ENCODE measurements around the gene QPCT.
A peak's percentile ranks its signal among the peaks of the same experiment; 100 is the strongest.
"Not testable (repeated sequence)": the region's sequence is repeated elsewhere in the genome, so short reads cannot be mapped to it uniquely, and the experiment has no call there.

QPCT gene

DNA sequence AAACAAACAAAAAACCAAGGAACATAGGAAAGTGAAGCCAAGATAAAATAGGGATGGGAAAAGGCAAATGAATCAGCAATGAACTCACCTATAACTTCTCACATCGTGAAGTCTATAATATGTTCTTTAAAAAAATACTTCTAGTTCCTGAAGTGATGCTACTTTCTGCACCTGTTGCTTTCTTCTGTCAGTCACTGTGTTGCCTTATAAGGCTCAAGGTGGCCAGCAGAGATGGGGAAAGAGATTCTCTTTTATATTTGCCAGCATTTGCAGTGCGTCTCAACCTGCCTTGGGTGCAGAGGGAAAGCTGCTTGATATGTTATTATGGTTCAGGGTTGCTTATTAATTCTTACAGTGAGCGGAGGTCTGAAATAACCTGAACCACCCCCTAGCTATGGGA lies 14.0 kb downstream of the QPCT start:
- no peak for DNase-seq (ENCODE audit: low spot score)

DNA sequence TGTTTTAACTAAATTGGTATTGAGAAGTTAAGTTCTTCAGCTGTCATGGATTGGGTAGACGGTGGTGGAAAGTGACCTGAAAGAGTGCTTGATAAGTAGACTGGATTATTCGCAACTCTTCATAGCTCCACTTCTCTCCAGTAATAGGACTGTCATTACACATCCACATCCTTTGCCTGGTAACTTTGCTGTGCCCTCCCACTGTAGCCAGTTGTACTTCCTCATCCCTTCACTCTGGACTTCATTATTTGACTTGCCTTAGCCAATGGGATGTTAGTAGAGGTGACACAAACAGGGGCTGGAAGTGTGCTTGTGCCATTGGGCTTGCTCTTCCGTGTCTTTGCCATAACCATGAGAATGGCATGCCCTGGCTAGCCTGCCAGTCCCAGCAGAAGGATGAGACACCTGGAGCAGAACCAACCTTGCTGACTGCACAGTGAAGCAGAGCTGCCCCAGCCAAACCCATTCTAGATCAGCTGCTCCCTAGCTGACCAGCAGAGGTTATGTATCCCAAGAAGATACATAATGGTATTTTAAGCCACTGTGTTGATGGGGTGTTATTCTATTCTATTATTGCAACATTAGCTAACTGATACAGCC lies 16.9 kb downstream of the QPCT start:
- no peak for DNase-seq (ENCODE audit: low spot score)

DNA sequence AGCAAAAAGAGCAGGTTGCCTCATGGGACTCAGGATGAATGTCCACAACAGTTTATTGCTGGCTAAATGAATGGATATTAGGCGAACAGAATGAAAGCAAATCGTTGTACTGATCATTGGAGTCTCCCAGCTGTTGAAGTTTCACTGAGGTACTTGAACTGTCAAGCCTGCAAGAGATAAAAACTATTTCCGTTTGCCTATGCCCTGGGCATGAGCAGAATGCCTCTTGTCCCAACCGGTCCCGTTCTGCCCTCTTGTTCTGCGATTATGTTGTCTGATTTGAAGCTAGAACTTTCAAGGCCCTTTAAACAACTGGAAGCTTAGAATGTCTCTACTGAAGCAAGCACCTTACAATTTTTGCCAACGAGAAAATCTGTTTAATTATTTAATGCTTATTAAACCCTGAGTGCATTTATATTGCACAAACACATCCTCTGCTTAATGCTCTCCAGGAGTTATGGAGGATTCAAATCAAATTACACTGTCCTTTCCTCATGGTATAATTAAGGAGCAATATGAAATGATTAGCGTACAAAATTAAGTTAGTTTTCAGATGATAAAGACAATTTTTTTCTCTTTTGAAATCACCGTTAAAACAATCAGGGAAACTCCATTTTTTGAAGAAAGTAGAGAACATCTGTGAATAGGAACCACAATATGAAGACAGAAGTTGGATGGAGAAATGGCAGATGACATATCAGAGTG lies 17.7 kb downstream of the QPCT start:
- no peak for DNase-seq (ENCODE audit: low spot score)

DNA sequence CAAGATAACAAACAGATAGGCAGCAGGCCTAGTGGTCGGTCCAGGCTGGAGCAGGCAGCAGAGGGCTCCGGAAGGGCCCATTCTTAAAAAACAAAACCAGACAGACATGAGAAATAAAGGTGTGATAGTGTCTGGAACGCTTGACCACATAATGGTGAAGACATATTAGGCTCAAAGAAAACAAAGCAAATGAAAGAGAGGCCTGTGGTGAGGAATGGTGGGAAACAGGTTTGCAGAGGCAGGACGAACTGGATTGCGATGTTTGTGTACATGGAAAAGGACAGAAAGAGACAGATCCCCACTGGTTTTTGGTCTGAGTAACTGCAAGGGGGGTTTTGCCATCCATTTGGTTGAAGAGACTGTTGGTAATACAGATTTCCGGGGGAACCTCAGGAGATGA lies 19.9 kb downstream of the QPCT start:
- DNase-seq (ENCODE audit: low spot score) = no peak

DNA sequence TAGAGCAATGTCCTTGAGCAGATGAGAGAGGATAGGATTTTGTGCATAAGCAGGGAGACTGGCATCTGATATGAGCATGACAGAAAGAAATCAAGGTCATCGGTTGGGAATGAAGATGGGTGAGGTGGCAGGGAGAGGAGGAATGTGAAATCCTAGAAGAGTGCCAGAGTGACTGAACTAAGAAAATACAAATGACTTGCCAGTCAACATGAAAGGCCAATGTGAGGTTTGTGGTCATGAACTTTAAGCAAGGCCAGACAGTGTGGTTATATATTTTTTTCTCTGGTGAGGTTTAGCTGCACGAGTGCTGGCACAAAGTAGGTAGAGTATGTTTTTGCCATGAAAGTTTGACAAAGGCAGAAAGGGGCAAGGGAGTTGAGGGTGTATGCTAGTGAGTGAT lies 21.2 kb downstream of the QPCT start:
- no peak for DNase-seq (ENCODE audit: low spot score)

DNA sequence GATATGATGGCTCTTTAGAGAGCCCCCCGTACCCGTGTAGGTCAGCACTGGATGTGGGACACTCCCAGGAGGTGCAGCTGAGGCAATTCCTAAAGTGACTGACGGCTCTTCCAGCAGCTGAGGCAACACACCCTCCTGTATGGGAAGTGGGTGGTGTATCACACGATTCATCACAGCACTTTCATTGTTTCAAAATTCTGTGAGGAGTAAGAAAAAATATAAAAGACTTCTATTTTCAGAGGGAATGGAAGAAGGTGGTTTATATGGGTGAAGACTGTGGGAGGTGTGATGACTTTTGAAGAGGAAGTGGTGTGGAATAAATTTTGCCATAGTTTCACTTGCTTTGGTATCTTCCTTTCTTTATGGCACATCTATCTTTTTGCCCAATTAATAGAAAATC lies 22.3 kb downstream of the QPCT start:
- DNase-seq (ENCODE audit: low spot score) = no peak

DNA sequence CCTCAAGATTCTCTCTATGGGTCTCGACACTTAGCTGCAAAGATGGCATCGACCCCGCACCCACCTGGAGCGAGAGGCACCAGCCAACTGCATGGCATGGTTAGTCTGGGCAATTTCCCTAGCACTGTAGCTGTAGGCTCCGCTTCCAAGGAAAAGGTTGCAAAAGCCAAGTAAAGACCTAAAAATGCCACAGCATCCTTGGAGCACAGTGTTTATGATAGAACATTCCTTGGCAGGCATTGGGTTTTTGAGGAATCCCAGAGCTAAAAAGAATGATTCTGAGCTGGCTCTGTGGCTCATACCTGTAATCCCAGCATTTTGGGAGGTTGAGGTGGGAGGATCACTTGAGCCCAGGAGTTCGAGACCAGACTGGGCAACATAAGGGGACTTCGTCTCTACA lies 22.9 kb downstream of the QPCT start:
- no peak for DNase-seq (ENCODE audit: low spot score)

DNA sequence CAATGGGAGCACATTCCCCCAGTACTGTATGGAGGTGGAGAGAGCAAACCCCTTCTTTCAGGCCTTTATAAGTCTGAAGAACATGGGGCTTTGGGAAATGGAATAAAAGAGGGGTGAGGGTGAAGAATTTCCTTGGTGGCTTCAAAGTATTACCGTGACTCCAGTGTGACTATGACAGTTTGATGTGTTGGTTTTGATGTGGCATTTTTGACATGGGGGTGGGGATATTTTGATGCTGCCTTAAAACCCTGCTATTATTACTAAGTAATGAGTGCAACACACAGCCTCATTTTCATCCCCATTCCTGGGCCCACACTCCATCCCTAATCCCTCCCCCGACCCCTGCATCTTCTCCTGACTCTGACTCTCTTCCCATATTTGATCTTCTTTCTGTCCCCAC lies 23.6 kb downstream of the QPCT start:
- DNase-seq (ENCODE audit: low spot score) = no peak

DNA sequence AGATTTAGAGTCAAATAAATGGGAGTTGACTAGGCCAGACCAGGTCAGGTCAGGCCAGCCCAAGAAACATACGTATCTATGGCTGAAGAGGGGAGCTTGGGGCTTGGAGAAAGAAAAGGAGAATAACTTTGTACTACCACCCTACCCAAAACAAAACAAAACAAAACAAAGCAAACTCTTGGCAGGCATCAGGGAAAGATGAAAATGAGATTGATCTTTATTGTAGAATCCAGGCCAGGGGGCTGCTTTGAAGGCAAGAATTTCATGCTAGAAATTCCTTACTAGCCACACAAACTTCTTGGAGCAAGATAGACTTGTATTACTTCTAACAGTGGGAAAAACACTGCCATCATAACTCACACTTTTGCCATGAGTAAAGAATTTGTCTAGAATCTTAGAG lies 26.2 kb downstream of the QPCT start:
- no peak for DNase-seq (ENCODE audit: low spot score)

DNA sequence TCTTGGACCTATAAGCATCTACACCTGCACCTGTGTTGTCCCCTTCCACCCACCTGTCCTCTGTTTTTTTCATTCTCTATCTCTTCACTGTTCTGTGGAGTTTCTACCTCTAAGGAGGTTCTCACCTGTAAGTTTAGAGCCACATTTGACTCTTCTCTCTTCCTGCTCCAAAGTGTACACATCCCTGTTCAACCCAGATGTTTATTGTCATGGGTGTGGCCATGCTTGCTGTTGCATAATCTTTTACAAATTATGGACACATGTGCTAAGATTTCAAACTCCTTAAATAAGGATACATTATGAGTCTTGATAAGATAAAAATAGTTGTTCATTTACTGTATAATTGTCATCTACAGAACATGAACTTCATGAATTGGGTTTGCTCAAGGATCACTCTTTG lies 27.6 kb downstream of the QPCT start:
- DNase-seq (ENCODE audit: low spot score) = no peak

DNA sequence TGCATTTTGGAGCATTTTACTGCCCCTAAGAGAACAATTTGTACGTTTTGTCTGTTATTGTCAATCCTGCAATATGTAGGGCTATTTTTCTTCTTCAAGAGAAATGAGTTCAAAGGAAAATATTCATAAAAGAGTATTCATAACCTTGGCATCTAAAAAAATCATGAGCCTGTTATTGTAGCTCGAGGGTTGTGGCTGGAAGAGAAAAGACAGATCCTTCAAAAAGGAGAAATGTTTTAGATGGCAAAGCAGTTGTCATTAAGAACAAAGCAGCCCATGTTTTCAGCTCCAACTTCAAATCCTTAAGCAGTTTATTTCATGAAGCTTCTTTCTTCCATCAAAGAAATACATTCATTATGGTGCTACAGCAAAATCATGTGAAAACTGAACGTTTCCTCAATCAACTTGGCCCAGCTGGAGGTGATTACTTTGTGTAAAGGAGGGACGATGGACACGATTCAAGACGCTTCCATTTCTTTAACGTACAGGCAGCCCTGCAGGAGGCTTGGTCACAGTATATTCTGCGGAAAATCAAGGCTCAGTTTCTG lies 31.4 kb downstream of the QPCT start:
- DNase-seq (ENCODE audit: low spot score) = no peak

DNA sequence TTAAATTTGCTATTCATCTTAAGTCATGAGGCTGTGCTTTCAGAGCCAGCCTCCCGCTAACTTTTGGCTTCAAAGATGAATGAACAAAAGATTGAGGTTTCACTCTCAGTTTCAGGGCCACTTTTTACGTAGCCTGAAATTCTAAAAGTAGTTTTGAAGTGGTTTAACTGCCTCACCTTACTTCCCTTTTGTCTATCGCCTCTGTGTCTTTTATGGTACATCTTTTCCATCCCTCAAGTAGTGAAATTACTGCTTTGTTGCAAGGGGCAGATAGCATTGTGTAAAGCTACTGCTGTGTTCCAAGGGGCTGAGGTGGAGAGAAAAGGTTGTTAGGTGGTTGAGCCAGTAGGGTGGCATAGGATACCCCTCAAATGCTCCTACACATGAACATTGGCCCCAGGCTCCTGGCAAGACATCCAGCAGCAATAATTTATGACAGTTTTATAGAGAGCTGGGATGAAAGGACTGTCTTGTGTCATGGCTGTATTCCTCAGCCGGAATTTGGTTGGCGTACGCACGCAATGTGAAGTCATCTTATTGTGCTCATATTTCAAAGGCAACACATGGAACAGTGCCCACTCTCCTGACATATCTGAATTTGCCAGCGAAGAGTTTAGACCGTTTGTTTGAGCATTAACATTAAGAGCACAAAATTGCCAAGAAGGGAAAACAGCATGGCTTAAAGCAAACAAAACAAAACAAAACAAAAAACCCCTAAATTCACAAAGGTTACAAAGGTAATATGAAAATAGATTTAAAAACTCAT lies 32.2 kb downstream of the QPCT start:
- peak; percentile 29 for DNase-seq (ENCODE audit: low spot score)

DNA sequence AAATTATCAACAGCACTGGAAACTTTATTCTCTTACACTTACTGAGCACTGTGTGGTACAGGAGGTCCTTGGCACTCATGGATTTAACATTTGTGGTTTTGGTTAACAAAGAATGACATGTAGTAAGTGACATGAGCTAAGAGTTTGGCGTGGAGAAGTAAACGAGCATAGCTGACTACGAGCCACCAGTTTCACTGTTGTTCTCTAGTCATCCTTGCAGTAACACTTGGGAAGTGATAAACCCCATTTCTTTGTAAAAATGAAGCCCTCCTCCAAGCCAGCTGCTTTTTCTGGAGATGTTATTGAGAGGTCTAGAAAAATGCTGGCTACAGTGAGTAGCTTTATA lies 32.7 kb downstream of the QPCT start:
- no peak for DNase-seq (ENCODE audit: low spot score)

DNA sequence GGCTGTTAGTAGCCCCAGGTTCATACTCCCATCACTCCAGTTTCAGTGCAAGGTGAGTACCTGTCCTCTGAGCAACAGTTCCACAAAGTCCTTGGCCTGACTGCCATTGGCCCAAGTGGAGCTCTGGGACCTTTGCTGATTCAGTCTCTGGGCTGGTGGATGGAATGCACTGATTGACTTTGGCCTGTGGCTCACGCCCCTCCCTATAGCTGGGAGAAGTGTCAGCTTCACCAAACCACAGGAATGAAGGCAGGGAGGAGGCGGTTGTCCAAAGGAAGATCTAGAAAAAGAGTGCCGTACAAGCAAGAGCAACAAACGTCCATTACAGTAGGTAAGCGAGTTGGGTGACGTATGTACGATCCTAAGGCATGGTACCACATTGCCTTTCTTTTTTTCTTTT lies 34.0 kb downstream of the QPCT start:
- DNase-seq (ENCODE audit: low spot score) = no peak

DNA sequence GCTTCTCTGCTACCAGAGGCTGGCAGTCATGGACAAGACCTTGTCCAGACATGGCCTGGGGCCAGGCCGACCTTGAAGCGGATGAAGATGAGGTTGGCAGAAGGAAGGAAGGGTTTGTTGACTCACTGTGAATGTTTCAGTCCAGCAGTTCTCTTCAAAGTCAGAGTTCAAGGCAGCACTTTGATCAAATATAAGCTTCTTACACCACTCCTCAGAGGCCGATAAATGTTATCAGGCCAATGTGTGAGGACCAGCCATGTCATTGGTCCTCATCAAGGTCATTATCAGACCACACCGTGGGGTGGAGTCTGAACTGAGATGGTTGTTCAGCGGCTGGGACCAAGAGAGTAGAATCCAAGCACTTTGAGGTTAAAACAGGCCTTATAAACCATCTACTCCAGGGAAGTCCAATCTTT lies 35.5 kb downstream of the QPCT start:
- no peak for DNase-seq (ENCODE audit: low spot score)

DNA sequence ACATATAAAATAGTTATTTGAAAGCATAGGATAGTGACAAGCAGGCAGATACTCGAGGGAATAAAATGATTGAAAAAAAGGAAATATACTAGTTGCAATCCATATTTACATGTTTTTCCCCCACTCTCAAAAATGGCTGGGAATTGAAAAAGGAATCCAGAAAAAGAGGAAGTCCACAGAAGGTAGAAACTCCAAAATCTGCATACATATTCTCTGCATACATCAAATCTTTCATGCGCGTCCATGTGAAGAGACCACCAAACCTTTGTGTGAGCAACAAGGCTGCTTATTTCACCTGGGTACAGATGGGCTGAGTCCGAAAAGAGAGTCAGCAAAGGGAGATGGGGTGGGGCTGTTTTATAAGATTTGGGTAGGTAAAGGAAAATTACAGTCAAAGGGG lies 36.4 kb downstream of the QPCT start:
- not testable (repeated sequence) for DNase-seq (ENCODE audit: low spot score)

DNA sequence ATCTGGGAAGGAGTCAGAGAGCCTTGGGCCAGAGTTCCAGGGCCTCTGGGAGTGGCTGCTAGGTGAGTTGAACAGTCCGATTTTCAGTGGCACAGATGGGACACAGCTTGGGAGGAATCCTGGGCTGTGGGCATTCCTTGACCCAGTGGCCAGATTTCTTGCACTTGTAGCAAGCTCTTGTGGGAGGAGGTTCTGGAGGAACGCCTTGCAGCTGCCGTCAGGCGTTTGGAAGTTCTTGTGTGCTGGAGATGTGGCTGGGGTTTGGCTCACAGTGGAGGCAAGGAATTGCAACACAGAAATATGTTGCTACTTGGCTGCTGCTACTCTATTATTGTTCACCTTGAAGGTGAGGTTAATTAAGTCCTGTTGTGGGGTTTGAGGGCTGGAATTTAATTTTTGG lies 39.8 kb downstream of the QPCT start:
- DNase-seq (ENCODE audit: low spot score) = not testable (repeated sequence)

DNA sequence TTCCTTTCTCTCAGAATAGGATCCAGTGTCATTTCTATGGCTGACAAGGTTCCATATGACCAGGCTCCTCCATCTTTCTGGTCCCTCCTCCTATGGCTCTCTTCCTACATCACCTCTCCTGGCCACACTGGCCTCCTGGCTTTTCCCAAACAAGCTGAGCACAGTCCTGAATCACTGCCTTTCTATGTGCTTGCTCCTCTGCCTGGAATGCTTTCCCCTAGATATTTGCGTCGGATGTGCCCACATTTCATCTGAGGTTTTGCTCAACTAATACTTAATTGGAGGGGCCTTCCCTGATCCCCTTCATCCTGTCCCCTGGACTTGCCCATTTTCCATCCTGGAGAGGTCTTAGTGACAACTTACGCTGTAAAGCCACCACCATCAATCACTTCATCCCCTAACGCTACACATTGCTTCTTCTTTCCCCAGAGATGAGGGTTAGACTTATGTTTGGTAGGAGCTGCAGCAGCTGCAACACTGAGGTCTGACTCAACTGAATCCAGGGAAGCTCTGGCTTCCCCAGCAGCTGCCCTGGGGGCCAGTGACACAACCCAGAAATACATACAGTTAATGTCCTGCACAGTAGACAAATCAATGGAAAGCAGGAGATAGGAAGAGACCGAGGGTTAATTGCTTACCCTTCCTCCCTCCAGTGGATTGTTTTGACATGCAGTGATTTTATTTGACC lies 42.9 kb downstream of the QPCT start:
- DNase-seq (ENCODE audit: low spot score) = no peak

DNA sequence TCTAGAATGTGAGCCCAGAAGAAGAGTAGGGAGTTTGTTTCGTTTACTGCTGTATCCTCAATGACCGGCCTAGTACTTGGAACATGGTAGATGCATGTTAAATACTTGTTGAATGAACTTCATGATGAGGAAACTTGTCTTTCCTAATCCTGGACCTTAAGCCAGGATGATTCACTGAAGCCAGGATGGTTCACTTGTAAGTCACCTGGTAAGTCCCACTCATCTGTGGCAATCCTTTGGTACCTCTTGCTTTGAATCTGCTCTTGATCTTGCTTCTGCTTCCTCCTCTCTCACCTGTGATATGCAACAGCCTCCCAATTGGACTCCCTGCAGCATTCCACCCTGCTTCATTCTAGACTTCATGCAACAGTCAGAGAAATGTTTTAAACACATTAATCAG lies 43.6 kb downstream of the QPCT start:
- no peak for DNase-seq (ENCODE audit: low spot score)

DNA sequence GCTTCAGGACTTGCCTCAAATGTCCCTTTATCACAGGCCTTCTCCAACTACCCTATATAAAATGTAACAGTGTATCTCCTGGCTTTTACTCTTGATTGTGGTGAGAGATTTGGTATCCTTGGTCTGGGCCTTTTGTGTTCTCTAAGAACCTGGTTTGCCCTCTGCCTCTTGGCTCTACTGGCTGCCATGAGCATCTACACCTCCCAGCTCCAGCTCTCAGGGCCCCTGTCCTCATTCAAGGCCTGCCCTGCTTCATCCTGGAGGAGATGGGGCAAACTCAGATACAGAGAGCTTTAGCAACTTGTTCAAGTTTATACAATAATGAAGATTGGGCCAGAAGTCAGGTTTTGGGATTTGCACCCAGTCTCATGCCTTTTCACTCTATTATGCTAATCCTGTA lies 45.0 kb downstream of the QPCT start:
- no peak for DNase-seq (ENCODE audit: low spot score)

DNA sequence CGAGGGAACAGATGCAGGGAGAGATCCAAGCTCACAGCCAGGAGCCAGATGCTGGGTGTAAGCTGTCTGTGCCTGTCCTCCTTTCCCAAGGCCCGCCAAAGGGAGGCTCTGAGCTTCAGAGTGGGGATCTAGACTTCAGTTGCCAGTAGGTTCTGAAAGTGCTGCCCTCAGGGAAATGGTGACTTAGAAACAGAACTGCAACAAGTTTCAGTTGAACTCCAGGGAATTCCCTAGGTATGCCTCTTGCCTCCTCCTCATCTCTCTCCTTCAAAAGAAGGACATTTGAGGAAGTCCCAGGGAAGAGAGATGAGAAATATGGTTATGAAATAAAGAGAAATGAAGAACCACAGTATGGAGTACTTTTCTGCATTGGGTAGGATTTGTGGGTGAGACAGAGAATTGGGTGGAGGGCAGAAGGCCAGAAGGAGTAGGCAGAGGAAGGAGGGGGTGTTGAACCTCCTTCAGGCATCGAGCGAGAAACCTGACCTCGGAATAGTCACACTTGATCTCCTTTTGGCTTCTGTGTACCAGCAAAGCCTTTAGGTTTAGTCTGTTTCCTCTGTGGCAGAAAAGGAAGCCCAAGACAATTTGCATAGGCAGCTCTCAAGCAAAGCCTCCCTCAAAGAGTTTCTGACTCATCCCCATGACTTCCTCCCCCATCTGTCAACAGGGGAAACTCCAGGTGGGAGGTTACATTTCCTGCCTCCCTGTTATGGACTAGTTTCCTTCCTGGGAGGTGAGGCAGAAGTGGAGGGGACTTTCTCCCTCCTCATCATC lies 45.7 kb downstream of the QPCT start:
- DNase-seq (ENCODE audit: low spot score) = peak; percentile 81

DNA sequence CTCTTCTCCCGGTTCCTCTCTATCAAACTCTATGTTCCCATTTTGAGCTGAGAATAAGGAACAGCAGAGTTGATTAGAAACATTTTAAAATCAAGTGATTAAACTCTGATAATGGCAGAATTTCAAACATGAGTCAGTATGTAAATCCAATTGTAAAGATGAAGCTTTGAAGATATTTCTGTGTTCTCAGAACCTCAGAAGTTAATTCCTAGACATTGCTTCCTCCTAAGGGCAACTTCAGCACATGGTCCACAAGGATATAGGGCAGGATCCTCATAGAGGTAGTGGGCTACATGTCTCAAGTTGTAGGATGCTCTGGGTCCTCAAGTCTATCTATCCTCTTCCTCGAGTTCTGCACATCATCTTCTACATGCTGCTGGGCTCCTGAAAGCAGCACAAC lies 46.3 kb downstream of the QPCT start:
- no peak for DNase-seq (ENCODE audit: low spot score)

Measured in CD4-positive, alpha-beta T cell treated with Interleukin-6 at 100 ng/mL for 8 hours (primary cell).